OCI-LY7 (cell line): ENCODE measurements around the gene BBLN. TPM values are rescaled to one million over a fixed set of nuclear protein-coding genes. Genes with fewer than 3 reads are reported as not detected.

Experiments
- BruUV-seq: library from RNA; stranded (reverse); fragments of 400-500 nt; replicated peaks from 2 replicates; lab custom pipeline; 2021; lab: Mats Ljungman, UMichigan
- CTCF ChIA-PET: fragments of 300-600 bp; sonication (Branson Sonifier 250); formaldehyde crosslinking; loops from one replicate; lab custom pipeline; 2022; ENCODE audit warnings: antibody characterized with exemption; ENCODE audit not compliant: unreplicated experiment; lab: Charles Lee
- POLR2A ChIA-PET: fragments of 300-600 bp; sonication (Branson Sonifier 250); formaldehyde crosslinking; loops from one replicate; lab custom pipeline; 2022; ENCODE audit warnings: antibody characterized with exemption; lab: Charles Lee
- DNase-seq: peaks from one replicate; pipeline ENCODE4 v3.0.0-alpha.2; 2015; ENCODE audit warnings: low spot score
- H2AFZ ChIP-seq: fragments of 200-600 bp; sonication (generic), shearing (Covaris generic); 2 replicates; pipeline ENCODE4 v1.6.1; 2014; ENCODE audit warnings: mild to moderate bottlenecking, antibody characterized with exemption, low read length, moderate library complexity
- H3K27ac ChIP-seq: fragments of 200-600 bp; sonication (generic); 2 replicates; pipeline ENCODE4 v1.5.1; 2014; ENCODE audit warnings: mixed run types, low read depth, mild to moderate bottlenecking, moderate library complexity, low read length, inconsistent platforms; ENCODE audit not compliant: poor library complexity, severe bottlenecking
- H3K36me3 ChIP-seq: fragments of 200-600 bp; sonication (generic); 2 replicates; pipeline ENCODE4 v1.6.1; 2014; ENCODE audit warnings: mild to moderate bottlenecking, antibody characterized with exemption, low read length, moderate library complexity, mixed read lengths; ENCODE audit not compliant: insufficient read depth
- H3K4me1 ChIP-seq: fragments of 200-600 bp; sonication (generic); 2 replicates; pipeline ENCODE4 v1.5.1; 2014; ENCODE audit warnings: mild to moderate bottlenecking, low read length; ENCODE audit not compliant: insufficient read depth, poor library complexity, severe bottlenecking
- H3K4me2 ChIP-seq: fragments of 200-600 bp; sonication (generic); 2 replicates; pipeline ENCODE4 v1.6.1; 2014; ENCODE audit warnings: mild to moderate bottlenecking, low read length
- H3K4me3 ChIP-seq: fragments of 200-600 bp; sonication (generic); 2 replicates; pipeline ENCODE4 v1.5.1; 2014; ENCODE audit warnings: mild to moderate bottlenecking, low read depth, low read length; ENCODE audit not compliant: poor library complexity, severe bottlenecking
- H3K79me2 ChIP-seq: fragments of 200-600 bp; sonication (generic); 2 replicates; pipeline ENCODE4 v1.6.1; 2016; ENCODE audit warnings: low read depth, mild to moderate bottlenecking, low read length, moderate library complexity, mixed read lengths; ENCODE audit not compliant: insufficient read depth
- H3K9me2 ChIP-seq: fragments of 200-600 bp; sonication (generic); 2 replicates; pipeline ENCODE4 v1.6.1; 2016; ENCODE audit warnings: mild to moderate bottlenecking, low read length, mixed read lengths; ENCODE audit not compliant: insufficient read depth
- H3K9me3 ChIP-seq: fragments of 200-600 bp; sonication (generic); 2 replicates; pipeline ENCODE4 v1.6.1; 2014; ENCODE audit warnings: mild to moderate bottlenecking, mixed run types, low read length, mixed read lengths
- H4K20me1 ChIP-seq: fragments of 200-600 bp; sonication (generic); 2 replicates; pipeline ENCODE4 v1.6.1; 2014; ENCODE audit warnings: mild to moderate bottlenecking, antibody characterized with exemption, low read length, moderate library complexity, mixed read lengths; ENCODE audit not compliant: insufficient read depth
- EZH2phosphoT487 ChIP-seq: fragments of 200-600 bp; sonication (generic); IDR thresholded peaks from 2 replicates; pipeline ENCODE4 v1.6.1; 2018; ENCODE audit warnings: low read depth, borderline replicate concordance, mild to moderate bottlenecking, mixed run types, antibody characterized with exemption, low read length, moderate library complexity, mixed read lengths
- intact Hi-C: fragments of 100-400 bp; cut with micrococcal nuclease; formaldehyde crosslinking; loops from one replicate; pipeline ENCODE4 v1.10.0; 2022; ENCODE audit not compliant: unreplicated experiment
- total RNA-seq, 2 experiments: library from RNA; depleted of rRNA in 1 of 2; stranded (reverse); fragments of >200 nt in 1 of 2; shearing (Covaris generic) in 1 of 2; gene quantifications; 2 replicates each; pipeline ENCODE4 v1.2.3, GENCODE V29; 2014 to 2022
- TF ChIP-seq, protein P1 (sequence below): fragments of 200-600 bp; sonication (generic); conservative IDR thresholded peaks from 2 replicates; pipeline ENCODE4 v1.5.1; 2014; ENCODE audit warnings: mild to moderate bottlenecking, antibody characterized with exemption, low read length, moderate library complexity, mixed read lengths

Gene BBLN
- total RNA-seq, 2 experiments from 2014 or later, result 66.9 to 104 TPM

DNA sequence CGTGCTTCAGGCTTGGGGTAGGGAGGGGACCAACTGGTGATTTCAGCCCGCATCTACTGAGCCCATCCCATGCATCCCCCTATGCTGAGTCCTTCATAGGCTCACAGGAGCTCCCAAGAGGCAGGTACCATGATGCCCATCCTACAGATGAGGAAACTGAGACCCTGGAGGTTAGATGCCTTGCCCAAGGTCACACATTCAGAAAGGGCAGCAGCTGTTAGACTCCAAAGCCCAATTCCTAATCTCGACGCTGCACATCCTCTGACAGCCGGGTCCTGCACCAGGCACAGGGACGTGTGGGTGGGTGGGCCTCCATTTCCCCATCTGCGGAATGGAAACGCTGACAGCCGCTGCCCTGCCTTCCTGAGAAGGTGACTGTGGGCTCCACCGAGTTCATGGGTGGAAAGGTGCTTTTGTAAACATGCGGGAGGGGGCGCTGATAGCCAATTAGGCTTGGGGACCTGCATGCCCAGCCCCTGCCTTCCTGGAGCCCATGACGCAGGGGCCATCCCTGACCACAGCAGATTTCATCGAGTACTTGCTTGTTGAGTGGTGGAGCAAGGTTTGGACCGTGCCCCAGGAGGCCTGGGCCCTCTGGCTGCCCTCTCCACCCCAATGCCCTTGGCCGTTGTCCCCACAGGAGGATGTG is 45.4 kb downstream of the BBLN start:
- CTCF ChIA-PET, result interaction anchor here (0.6 kb wide), 1 partner anchor 18 kb away, joined by 3 read pairs; no protein-coding TSS in a partner anchor

DNA sequence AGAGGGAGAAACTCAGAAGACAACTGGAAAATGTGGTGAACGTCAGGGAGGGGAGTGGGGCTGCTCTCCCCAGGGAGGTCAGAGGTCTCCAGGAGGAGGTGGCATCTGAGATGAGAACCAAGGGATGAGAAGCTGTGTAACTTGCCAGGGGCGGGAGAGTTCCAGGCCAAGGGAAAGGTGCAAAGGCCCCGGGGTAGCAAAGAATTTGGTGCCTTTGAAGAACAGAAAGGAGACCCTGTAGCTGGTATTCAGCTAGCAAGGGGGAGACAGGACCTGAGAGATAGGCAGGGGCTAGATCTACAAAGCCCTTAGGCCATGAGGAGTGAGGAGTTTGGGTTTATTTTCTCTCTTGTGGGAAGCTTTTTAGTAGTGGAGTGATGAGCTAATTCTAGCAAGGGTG is 46.4 kb downstream of the BBLN start:
- no peaks in the 10 kb centered on the region for H3K79me2 ChIP-seq
- H4K20me1 ChIP-seq, result no peaks in the 10 kb centered on the region
- H2AFZ ChIP-seq, result no peak overlapping the region
- H3K4me1 ChIP-seq, result peaks cover 14% of the 10 kb centered on the region
- ChIA-PET CTCF (no interaction called here), POLR2A (interaction anchor here (0.7 to 1.1 kb wide), 2 partner anchors 11 to 12 kb away, joined by 3 to 5 read pairs; no protein-coding TSS in a partner anchor)
- H3K9me3 ChIP-seq, result no peaks in the 10 kb centered on the region
- H3K4me2 ChIP-seq, result no peak overlapping the region
- no peak overlapping the region for H3K4me3 ChIP-seq
- intact Hi-C loops, result no loop called here
- no peak for DNase-seq
- H3K27ac ChIP-seq, result no peak overlapping the region
- H3K9me2 ChIP-seq, result no peaks in the 10 kb centered on the region
- TF ChIP-seq, protein P1, sequence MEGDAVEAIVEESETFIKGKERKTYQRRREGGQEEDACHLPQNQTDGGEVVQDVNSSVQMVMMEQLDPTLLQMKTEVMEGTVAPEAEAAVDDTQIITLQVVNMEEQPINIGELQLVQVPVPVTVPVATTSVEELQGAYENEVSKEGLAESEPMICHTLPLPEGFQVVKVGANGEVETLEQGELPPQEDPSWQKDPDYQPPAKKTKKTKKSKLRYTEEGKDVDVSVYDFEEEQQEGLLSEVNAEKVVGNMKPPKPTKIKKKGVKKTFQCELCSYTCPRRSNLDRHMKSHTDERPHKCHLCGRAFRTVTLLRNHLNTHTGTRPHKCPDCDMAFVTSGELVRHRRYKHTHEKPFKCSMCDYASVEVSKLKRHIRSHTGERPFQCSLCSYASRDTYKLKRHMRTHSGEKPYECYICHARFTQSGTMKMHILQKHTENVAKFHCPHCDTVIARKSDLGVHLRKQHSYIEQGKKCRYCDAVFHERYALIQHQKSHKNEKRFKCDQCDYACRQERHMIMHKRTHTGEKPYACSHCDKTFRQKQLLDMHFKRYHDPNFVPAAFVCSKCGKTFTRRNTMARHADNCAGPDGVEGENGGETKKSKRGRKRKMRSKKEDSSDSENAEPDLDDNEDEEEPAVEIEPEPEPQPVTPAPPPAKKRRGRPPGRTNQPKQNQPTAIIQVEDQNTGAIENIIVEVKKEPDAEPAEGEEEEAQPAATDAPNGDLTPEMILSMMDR, result no peak
- TF ChIP-seq EZH2phosphoT487, result no peak
- no TSS peak for BruUV-seq
- no peaks in the 10 kb centered on the region for H3K36me3 ChIP-seq

More for the DNA sequence above, 45.4 kb downstream of the BBLN start:
- POLR2A ChIA-PET, result no interaction called here
- no peak overlapping the region for H2AFZ ChIP-seq
- no peaks in the 10 kb centered on the region for H3K9me3 ChIP-seq
- intact Hi-C loops, result no loop called here
- H3K27ac ChIP-seq, result no peak overlapping the region
- no peak overlapping the region for H3K4me3 ChIP-seq
- no peaks in the 10 kb centered on the region for H3K79me2 ChIP-seq
- TF ChIP-seq, protein P1, result no peak
- TF ChIP-seq EZH2phosphoT487, result no peak
- H3K36me3 ChIP-seq, result no peaks in the 10 kb centered on the region
- no peaks in the 10 kb centered on the region for H4K20me1 ChIP-seq
- no TSS peak for BruUV-seq
- H3K4me1 ChIP-seq, result peaks cover 14% of the 10 kb centered on the region
- DNase-seq, result no peak
- H3K4me2 ChIP-seq, result no peak overlapping the region
- no peaks in the 10 kb centered on the region for H3K9me2 ChIP-seq
